NCI-H1436 treated with DMSO at 0.1 percent for 48 hours (cell line): ENCODE results near the gene COX15.
"Not testable (repeated sequence)": the region's sequence is repeated elsewhere in the genome, so short reads cannot be mapped to it uniquely, and the experiment has no call there.

Experiments used
- DNase-seq: peaks from one replicate; lab custom pipeline; 2025; lab: John Stamatoyannopoulos, UW

COX15 gene

DNA sequence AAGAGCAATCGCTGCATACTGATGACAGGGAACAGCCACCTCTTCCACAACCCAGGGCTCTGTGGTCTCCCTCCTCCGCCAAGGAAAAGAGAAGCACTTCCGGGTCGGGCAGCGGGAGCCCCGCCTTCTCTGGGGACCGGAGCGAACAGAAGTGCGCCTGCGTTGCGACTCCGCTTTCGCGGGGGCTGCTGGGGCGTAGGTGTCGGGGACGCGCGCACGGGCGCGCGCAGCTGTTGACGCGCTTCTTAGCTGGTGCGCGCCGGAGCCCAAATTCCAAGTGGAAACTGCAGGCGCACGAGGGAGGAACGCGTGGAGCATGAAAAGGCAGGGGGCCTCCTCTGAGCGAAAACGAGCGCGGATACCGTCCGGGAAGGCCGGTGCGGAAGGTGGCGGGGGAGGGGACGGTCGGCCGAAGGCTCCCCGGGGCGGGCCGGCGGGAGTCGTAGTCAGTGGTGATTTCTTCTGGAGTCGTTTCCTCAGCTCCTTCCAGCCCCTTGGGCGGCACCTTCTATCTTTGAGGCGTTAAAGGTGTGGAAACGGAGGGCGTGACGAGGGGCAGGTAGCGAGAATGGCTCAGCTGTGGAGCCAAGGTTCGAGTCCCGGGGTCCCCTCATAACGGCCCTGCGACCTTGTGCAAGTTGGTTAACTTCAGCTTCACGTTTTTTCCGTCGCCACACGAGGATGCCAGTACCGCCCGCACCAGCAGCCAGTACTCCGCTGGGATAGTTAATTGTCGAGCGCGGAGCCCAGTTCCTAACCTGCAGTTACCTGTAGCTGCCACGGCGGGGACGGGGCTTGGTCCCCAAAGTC lies at the start of gene COX15, which contains the start of gene CUTC:
Gene COX15 (minus strand): TSS at position 95 of the 810 bp plus-strand sequence. CDS start 78 bp downstream, at position 17.
Gene CUTC (plus strand): TSS at position 202 of the 810 bp plus-strand sequence. CDS start 115 bp downstream, at position 317.
- peak; percentile 85 for DNase-seq

DNA sequence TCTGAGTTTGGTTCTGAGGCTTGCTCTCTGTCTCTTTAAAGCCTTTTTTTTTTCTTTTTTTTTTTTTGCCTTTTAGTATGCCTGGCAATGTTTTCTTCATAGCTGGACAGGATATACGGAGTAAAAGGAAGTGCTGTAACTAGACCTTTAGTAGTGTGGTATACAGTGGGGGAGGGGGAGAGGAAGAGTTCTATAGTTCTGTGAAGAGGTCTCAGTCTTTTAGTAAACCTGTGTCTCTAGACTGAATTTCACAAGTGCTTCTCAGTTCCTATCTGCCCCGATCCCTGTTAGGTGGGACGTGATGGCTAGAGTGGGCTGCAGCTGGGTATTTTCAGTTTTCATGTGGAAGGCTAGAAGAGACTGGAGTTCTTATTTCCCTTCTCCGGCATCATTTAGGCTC lies 47.4 kb upstream of the COX15 start:
- DNase-seq: no peak

DNA sequence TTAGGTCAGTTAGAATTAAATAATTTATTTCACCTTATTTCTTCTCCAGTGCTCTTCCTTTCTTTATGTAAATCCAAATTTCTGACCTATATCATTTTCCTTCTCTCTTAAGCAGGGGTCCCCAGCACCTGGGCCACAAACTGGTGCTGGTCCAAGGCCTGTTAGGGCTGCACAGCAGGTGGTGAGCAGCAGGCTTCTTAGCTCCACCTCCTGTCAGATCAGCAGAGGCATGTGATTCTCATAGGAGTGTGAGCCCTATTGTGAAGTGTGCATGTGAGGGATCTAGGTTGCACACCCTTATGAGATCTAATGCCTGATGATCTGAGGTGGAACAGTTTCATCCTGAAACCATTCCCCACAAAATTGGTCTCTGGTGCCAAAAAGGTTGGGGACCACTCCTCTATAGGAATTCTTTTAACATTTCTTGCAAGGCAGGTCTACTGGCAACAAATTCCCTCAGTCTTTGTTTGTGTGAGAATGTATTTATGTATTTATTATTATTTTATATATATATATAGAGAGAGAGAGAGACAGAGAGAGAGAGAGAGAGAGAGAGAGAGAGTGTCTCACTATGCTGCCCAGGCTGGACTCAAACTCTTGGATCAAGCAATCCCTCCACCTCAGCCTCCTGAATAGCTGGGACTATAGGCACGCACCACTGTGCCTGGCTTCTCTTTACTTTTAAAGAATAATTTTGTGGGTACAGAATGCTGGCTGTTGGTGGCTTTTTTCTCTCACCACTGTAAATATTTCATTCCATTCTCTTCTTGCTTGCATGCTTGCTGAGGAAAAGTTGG lies 46.2 kb upstream of the COX15 start:
- DNase-seq: no peak

DNA sequence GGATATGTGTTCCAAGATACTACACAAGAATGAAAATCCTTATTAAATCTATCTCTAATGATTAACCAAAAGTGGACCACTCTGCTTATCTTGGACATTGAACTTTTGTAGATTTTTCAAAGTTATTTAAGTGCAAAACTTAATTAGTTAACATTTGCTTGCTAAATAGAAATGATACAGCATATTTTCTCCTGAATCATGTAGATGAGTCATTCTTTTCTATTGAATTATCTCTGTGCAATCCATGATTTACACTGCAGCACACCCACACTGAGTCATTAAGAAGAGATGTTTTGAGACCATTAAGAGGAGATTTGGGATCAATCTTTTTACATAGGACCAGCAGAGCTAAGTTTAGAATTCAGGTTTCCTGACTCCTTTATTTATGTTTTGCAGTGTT lies 43.9 kb upstream of the COX15 start:
- no peak for DNase-seq

DNA sequence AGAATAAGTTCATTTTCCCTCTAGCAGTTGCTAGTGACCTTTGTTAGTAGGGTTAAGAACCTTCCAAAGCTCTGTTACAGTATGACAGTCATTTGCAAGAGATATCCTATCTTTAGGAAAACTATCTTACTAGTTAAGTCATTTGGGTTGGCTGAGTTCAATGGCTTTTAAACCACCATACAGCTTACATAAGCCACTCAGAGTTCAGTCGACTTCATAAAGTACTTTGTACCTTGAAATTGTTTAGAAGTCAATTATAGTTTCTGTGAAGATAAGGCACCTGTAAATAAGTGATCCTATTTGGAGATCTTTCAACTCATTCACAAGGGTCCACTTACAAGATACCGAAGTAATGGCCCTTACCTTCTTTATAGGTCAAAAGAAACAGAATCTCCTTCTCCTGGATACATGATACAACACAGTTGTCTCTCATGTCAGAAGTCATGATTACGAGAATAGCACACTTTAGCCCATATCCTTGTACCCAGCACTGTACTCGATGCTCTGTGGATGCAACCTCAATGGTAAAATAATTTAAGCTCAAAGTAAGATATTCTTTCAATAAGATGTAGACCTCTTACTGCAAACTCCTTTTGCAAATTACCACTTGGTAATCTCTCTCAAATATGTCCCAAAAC lies 38.6 kb upstream of the COX15 start:
- no peak for DNase-seq

DNA sequence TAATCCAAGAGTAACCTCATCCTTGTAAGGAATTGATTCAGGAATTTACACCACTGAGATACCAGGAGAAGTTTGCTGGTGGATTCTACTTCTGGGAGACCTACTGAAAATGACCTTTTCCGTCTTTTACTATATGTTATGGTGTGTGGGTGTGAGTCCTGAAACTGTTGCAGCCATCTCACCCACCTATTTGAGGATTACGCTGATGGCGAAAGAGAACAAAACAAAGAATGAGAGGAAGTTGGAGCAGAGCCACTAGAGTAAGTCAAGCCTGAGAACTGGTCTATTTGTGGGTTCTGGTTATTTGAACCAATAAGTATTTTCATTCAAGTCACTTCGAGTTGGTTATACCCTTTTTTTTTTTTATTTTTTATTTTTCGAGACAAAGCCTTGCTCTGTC lies 37.8 kb upstream of the COX15 start:
- DNase-seq: no peak

- DNase-seq: no peak
Observed at GRCh38 chr10:99768556-99768955, 36.6 kb upstream of the COX15 start.

DNA sequence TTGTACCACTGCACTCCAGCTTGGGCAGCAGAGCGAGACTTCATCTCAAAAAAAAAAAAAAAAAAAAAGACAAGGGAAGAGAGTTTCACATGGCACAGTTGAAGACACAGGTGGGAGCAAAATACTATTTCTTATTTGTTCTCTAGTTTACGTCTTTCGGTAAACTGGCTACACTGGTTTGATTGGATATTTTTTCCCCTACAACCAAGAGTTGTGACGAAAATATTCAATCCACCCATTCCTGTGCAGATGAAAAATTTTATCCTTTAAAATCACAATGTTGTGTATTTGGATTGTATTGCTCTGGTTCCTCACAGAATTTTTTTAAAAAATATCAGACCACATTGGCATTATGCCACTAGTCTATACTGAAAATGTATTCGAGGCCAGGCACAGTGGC lies 36.0 kb upstream of the COX15 start:
- DNase-seq: no peak

DNA sequence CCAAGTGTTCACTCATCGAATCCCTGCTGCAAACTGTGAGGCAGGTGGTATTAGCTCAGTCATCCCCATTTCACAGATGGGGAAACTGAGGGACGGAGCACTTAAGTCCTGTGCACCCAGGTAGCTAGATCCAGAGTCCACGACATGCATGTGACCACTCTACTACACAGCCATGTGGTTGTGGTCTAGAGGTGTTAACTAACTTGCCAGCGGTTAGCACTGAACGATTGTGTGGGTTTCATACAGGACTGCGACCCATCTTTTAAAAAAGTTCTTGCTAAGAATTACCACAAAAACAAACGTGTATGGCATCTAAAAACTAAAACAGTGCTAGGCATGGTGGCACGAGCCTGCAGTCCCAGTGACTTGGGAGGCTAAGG lies 34.4 kb upstream of the COX15 start:
- DNase-seq: no peak

- DNase-seq: no peak
Observed at GRCh38 chr10:99765672-99766301, 33.9 kb upstream of the COX15 start.

DNA sequence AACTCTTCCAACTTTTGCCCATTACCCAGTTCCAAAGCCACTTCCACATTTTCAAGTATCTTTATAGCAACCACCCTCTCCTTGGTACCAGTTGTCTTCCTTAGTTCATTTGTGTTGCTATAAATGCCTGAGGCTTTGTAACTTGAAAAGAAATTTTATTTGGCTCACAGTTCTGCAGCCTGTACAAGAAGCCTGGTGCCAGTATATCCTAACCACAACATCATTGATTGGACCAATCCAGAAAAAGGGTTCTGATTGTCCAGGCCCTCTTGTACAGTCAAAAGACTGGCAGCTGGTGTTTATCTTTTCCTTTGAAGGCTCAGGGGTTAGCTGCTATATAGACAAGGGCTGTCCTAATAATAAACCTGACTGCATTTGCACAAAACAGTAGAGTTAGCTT lies 29.4 kb upstream of the COX15 start:
- no peak for DNase-seq

- DNase-seq: no peak
Observed at GRCh38 chr10:99760321-99760720, 28.4 kb upstream of the COX15 start.

GRCh38 chr10:99758211-99758891 lies 26.4 kb upstream of the COX15 start:
- DNase-seq: no peak

DNA sequence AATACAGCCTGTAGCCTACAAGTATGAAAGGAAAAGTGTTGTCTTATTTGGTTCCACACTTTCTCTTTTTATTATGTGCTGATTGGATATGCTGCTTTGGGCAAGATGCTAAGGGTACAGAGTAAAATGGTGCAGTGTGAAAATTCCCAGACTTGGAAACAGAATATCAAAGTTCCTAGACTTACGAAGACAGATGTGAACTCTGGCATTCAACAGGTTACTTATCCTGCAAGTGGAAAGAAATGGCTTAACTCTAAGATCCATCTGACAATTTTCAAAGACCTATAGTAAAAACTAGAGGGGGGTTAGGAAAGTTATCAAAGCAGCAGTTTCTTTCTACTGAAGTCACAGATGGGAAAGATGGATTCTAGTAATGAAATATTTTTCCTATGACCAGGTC lies 24.2 kb upstream of the COX15 start:
- DNase-seq: no peak

DNA sequence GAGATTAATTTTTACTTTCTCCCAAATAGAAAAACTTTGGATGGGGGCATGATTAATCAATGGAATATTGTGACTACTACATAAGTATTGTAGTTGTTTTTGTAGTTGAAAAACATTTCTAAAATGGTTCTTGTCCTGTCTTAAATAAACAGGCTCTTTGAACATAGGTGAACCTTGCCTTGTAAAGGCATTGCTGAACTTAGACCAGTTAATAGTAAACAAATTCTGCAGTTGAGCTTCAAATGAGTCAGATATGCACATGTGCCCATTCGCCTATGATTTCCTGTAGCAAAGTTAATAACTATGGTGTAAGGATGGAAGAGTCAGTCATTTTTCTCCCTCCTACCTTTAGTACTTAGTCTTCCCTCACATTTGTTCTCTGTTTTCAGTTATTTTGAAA lies 22.7 kb upstream of the COX15 start:
- no peak for DNase-seq

- DNase-seq: no peak
Observed at GRCh38 chr10:99750641-99751040, 18.7 kb upstream of the COX15 start.

DNA sequence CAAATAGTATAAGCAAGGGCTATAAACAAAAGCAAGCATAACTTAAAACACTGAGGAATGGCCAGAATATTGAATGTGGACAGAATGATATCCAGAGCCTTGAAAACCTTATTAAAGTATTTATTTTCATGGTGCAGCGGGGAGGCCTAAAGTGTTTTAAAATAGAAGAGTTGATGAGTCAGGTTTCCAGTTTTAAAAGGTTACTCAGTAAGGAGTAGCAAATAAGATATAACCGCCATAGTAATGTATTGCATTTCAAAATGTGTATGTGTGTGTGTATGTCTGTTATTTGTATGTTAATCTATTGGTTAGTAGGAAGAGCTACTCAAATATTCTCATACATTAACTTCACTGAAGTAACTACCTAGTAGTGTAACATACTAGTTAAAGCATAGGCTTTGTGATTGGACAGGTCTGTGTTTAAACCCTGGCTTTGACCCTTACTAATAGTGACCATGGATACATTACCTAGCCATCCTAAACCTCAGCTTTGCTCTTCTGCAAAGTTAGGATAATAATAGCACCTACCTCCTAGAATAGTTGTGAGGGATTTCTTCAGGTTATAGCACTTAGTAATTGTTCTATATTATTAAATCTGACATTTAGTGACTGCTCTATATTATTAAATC lies 17.0 kb upstream of the COX15 start:
- no peak for DNase-seq

DNA sequence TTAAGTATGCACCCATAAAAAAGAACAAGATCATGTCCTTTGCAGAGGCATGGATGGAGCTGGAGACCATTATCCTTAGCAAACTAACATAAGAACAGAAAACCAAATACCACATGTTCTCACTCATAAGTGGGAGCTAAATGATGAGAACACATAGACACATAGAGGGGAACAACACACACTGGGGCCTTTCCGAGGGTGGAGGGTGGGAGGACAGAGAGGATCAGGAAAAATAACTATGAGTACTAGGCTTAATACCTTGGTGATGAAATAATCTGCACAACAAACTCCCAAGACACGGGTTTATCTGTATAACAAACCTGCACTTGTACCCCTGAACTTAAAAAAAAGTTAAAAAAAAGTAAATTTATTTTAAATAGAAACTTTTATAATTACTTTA lies 14.2 kb upstream of the COX15 start:
- not testable (repeated sequence) for DNase-seq

DNA sequence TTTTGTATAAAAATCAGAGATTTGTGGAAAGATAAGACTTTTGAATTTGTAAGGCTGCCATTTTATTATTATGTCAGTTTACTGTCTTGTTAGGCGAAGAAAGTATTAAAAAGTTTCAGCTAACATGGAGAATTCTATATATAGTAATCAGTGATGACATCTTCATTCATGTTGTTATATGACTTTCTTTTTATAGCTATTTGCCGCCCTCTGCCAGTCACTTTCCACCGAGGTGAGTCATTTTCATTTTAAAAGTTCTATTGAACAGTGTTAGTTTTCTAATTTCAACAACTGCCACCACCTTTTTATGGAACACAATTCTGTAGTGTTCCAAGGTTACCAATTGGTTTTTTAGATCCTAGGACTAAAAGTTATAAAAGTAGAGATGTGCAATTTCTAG lies 11.9 kb upstream of the COX15 start:
- no peak for DNase-seq

DNA sequence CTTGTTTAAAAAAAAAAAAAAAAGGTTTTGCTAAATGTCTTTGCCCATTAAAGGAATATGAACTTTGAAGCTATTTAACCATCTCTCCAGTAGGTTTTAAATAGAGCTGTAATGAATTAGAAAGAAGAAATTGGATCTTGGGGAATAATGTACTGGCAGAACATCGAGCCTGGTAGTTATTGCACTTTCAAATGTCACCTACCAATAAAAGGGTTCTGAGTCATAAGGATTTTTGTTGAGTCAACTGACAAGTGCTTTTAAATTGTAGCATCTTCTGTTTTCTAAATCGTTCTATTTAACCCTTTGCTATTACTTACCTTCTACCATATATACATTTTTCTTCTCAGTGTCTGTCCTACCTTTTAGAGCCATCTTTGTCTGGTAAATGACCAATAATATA lies 10.8 kb upstream of the COX15 start:
- DNase-seq: no peak

DNA sequence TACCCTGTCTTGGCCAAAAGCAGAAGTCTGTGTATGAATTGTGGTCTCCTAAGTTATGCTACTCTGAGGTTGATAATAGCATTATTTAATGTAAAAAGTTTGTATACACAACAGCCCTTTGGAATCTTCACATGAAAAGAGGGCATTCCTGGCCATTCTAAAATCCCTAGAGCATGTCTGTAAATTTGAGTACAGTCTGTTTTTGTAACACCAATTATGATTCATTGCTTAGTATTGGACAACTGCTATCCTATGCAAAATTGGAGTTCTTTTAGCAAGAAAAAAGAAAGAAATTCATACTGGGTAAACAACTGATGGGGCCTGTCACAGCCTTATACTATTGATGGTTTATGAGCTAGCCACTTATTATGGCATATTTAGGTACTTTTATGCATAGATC lies 10.3 kb upstream of the COX15 start:
- no peak for DNase-seq
